GM12878 (cell line): Measurements from ENCODE around the gene HSF2BP. TPM values are rescaled to one million over a fixed set of nuclear protein-coding genes. Genes with fewer than 3 reads are reported as not detected.

ENCODE experiments used
- ATAC-seq: fragments of 200-7000 bp; cut with Tn5 transposase; 3 replicates; pipeline ENCODE4 v1.9.1; 2020; ENCODE audit warnings: mild to moderate bottlenecking, moderate library complexity
- BruUV-seq: library from RNA; stranded (reverse); fragments of 400-500 nt; replicated peaks from 2 replicates; lab custom pipeline; 2021; lab: Mats Ljungman, UMichigan
- CTCF ChIA-PET: fragments of 300-600 bp; sonication (Branson Sonifier 250); formaldehyde crosslinking; extraction: SDS; loops from one replicate; lab custom pipeline; 2021; ENCODE audit warnings: inconsistent platforms; lab: Yijun Ruan, JAX
- POLR2A ChIA-PET: fragments of 350-600 bp; formaldehyde crosslinking; extraction: SDS; loops from one replicate; lab custom pipeline; 2021; ENCODE audit warnings: inconsistent platforms; lab: Charles Lee
- RAD21 ChIA-PET: fragments of 300-600 bp; sonication (Branson Sonifier 250); formaldehyde crosslinking; loops from one replicate; lab custom pipeline; 2023; ENCODE audit warnings: antibody characterized with exemption; ENCODE audit not compliant: unreplicated experiment; lab: Charles Lee
- SMC1A ChIA-PET: fragments of 300-600 bp; sonication (Branson Sonifier 250); formaldehyde crosslinking; loops from one replicate; lab custom pipeline; 2023; ENCODE audit not compliant: unreplicated experiment, uncharacterized antibody; lab: Charles Lee
- DNase-seq: peaks from one replicate; pipeline ENCODE4 v3.0.0-alpha.2; 2011; ENCODE audit warnings: low read depth, low spot score
- FAIRE-seq: peaks from 3 replicates; lab custom pipeline; 2011; peaks lifted over from hg19 to GRCh38; lab: Jason Lieb, UNC
- H2AFZ ChIP-seq: 2 replicates; pipeline ENCODE4 v1.6.0; 2011; ENCODE audit warnings: low read depth, low read length, control low read depth; ENCODE audit not compliant: control insufficient read depth
- H3K27ac ChIP-seq: 2 replicates; pipeline ENCODE4 v1.5.1; 2011; ENCODE audit warnings: control low read depth; ENCODE audit not compliant: control insufficient read depth, insufficient read depth
- H3K27me3 ChIP-seq, 2 experiments: replicated peaks in 1 of 2; 2 replicates each; pipeline versions ENCODE4 v1.6.0 to v1.6.1; 2011; ENCODE audit warnings: low read length in 1 of 2; ENCODE audit not compliant: control insufficient read depth in 2 of 2, insufficient read depth in 2 of 2
- H3K36me3 ChIP-seq, 2 experiments: 2 replicates each; pipeline ENCODE4 v1.5.1; 2011; ENCODE audit warnings: low read length in 1 of 2; ENCODE audit not compliant: control insufficient read depth in 2 of 2, insufficient read depth in 2 of 2
- H3K4me1 ChIP-seq: 2 replicates; pipeline ENCODE4 v1.6.1; 2011; ENCODE audit warnings: mild to moderate bottlenecking, low read length, moderate library complexity, mixed read lengths; ENCODE audit not compliant: control insufficient read depth, insufficient read depth
- H3K4me2 ChIP-seq: 2 replicates; pipeline ENCODE4 v1.6.0; 2011; ENCODE audit warnings: control low read depth; ENCODE audit not compliant: control insufficient read depth, insufficient read depth
- H3K4me3 ChIP-seq: fragments of 200-600 bp; sonication (generic); 2 replicates; pipeline ENCODE4 v1.5.1; 2016
- H3K79me2 ChIP-seq: 2 replicates; pipeline ENCODE4 v1.6.0; 2011; ENCODE audit warnings: low read length; ENCODE audit not compliant: control insufficient read depth, insufficient read depth
- H3K9ac ChIP-seq: 2 replicates; pipeline ENCODE4 v1.8.0; 2011; ENCODE audit warnings: low read length, control low read depth, mixed read lengths; ENCODE audit not compliant: control insufficient read depth, insufficient read depth
- H3K9me3 ChIP-seq: replicated peaks from 3 replicates; pipeline ENCODE4 v1.5.1; 2011; ENCODE audit warnings: mild to moderate bottlenecking, low read length; ENCODE audit not compliant: control insufficient read depth, insufficient read depth
- H4K20me1 ChIP-seq: 2 replicates; pipeline ENCODE4 v1.6.0; 2011; ENCODE audit not compliant: control insufficient read depth, insufficient read depth
- CBFB ChIP-seq: IDR thresholded peaks from 2 replicates; pipeline ENCODE4 v1.6.1; 2016; ENCODE audit warnings: antibody characterized with exemption, low read depth
- HDGF ChIP-seq: fragments of 450-650 bp; IDR thresholded peaks from 2 replicates; pipeline ENCODE4 v1.6.1; 2016; ENCODE audit warnings: antibody characterized with exemption
- NBN ChIP-seq: fragments of 450-650 bp; IDR thresholded peaks from 2 replicates; pipeline ENCODE4 v1.6.1; 2016
- PML ChIP-seq: IDR thresholded peaks from 2 replicates; pipeline ENCODE4 v1.6.1; 2012; ENCODE audit warnings: low read length, inconsistent platforms
- TARDBP ChIP-seq: IDR thresholded peaks from 2 replicates; pipeline ENCODE4 v1.6.1; 2016; ENCODE audit warnings: borderline replicate concordance
- WGBS: methylation state at CpG from one replicate; pipeline ENCODE4 v1.1.6; 2016; ENCODE audit warnings: low lambda C conversion rate; ENCODE audit not compliant: insufficient replicate concordance, insufficient coverage; ENCODE audit errors: missing lambda C conversion rate; 5-methylcytosine and 5-hydroxymethylcytosine counted together
- in situ Hi-C: fragments of 300-500 bp; cut with MboI; formaldehyde crosslinking; loops from 9 replicates; pipeline ENCODE4 v1.14.3; 2018; ENCODE audit warnings: mixed read lengths
- intact Hi-C: fragments of 100-400 bp; cut with micrococcal nuclease; formaldehyde crosslinking; loops from one replicate; pipeline ENCODE4 v1.14.2; 2022; ENCODE audit not compliant: unreplicated experiment
- polyA plus RNA-seq, 11 experiments: library from polyadenylated mRNA; depleted of rRNA in 4 of 11; unstranded in 6 of 11; stranded (reverse) in 5 of 11; fragments of >200 nt; fragmentation: Nextera tagmentation in 4 of 11; fragmentation: Illumina TruSeq in 1 of 11; extraction: Ambion mirVana in 4 of 11; extraction: Trizol in 1 of 11; gene quantifications; 1 replicate in 1 of 11; 2 replicates in 10 of 11; pipeline versions ENCODE4 v1.2.1 to v1.2.3, GENCODE V29; 2011 to 2016; ENCODE audit warnings: inconsistent platforms in 2 of 11, missing spikeins in 2 of 11, low read depth in 1 of 11
- total RNA-seq, 4 experiments: library from RNA; depleted of rRNA in 3 of 4; stranded (reverse); fragments of >200 nt in 3 of 4; fragmentation: Illumina TruSeq in 1 of 4; extraction: Trizol in 1 of 4; gene quantifications; 2 replicates each; pipeline versions ENCODE4 v1.2.1 to v1.2.3, GENCODE V29; 2013 to 2021
- TF ChIP-seq, protein P1 (sequence below): fragments of 450-650 bp; formaldehyde crosslinking; IDR thresholded peaks from 2 replicates; pipeline ENCODE4 v1.5.0; 2022; ENCODE audit warnings: mild to moderate bottlenecking, missing genetic modification characterization

HSF2BP gene
- total and polyA plus RNA-seq, 10 of the 15 experiments (the other 5 are each of a cell fraction or from before 2014, with no cell fraction given), result 0.07 to 0.81 (median 0.35) TPM

DNA sequence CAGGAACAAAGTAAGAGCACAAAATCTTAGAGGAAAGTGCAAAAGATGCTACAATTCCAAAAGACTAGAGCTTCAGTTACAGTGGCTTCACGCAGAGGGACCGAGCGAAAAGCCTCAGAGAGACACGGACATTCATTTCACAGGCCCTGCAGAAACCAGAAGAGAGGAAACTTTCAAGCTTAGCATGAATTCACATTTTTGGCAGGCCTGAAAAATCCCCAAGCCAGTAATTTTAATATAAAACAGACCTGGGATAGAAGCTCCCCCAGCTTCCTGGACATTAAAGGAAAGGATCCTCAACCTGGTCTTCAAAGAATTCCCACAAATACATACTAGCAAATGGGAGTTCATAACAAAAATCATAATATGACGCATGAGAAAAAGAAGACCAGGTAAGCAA is 66.2 kb downstream of the HSF2BP start:
- Histone ChIP-seq H3K4me2 (no peak overlapping the region), H3K4me3 (no peak overlapping the region), H3K27ac (no peak overlapping the region), H3K36me3 (no peaks in the 10 kb centered on the region), H3K27me3 (no peaks in the 10 kb centered on the region; a peak in 2 of 4 replicates), H3K79me2 (no peaks in the 10 kb centered on the region), H4K20me1 (no peaks in the 10 kb centered on the region), H2AFZ (no peak overlapping the region), H3K9me3 (no peaks in the 10 kb centered on the region), H3K4me1 (no peaks in the 10 kb centered on the region), H3K9ac (no peak overlapping the region)
- DNase-seq (no peak), ATAC-seq (no peak), FAIRE-seq (no peak)
- POLR2A ChIA-PET, result no interaction called here
- no TSS peak for BruUV-seq
- in situ Hi-C loops (no loop called here), intact Hi-C loops (no loop called here)
- RAD21 ChIA-PET, result no interaction called here
- TF ChIP-seq TARDBP, result no peak
- no peak for TF ChIP-seq HDGF
- no peak for TF ChIP-seq NBN
- TF ChIP-seq, protein P1, sequence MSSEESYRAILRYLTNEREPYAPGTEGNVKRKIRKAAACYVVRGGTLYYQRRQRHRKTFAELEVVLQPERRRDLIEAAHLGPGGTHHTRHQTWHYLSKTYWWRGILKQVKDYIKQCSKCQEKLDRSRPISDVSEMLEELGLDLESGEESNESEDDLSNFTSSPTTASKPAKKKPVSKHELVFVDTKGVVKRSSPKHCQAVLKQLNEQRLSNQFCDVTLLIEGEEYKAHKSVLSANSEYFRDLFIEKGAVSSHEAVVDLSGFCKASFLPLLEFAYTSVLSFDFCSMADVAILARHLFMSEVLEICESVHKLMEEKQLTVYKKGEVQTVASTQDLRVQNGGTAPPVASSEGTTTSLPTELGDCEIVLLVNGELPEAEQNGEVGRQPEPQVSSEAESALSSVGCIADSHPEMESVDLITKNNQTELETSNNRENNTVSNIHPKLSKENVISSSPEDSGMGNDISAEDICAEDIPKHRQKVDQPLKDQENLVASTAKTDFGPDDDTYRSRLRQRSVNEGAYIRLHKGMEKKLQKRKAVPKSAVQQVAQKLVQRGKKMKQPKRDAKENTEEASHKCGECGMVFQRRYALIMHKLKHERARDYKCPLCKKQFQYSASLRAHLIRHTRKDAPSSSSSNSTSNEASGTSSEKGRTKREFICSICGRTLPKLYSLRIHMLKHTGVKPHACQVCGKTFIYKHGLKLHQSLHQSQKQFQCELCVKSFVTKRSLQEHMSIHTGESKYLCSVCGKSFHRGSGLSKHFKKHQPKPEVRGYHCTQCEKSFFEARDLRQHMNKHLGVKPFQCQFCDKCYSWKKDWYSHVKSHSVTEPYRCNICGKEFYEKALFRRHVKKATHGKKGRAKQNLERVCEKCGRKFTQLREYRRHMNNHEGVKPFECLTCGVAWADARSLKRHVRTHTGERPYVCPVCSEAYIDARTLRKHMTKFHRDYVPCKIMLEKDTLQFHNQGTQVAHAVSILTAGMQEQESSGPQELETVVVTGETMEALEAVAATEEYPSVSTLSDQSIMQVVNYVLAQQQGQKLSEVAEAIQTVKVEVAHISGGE (CRISPR knock-in tag), result no peak
- no peak for TF ChIP-seq PML
- no peak for TF ChIP-seq CBFB
- SMC1A ChIA-PET, result interaction anchor here (1.4 kb wide), 1 partner anchor 124 kb away, joined by 4 read pairs; no protein-coding TSS in a partner anchor
- CTCF ChIA-PET, result interaction anchor here (1.0 to 2.2 kb wide), 2 partner anchors 18 to 52 kb away, joined by 3 to 7 read pairs; no protein-coding TSS in a partner anchor
- 30% methylated on average over 5 of the region's 5 CpGs for WGBS
